ENCODE data around the gene PMS2. TPM values are rescaled to one million over a fixed set of nuclear protein-coding genes. Genes with fewer than 3 reads are reported as not detected.

PMS2 gene
- total and polyA plus RNA-seq, 10 of the 15 experiments (the other 5 are each of a cell fraction or from before 2014, with no cell fraction given) = 3.6 to 25.4 (median 18.0) TPM

DNA sequence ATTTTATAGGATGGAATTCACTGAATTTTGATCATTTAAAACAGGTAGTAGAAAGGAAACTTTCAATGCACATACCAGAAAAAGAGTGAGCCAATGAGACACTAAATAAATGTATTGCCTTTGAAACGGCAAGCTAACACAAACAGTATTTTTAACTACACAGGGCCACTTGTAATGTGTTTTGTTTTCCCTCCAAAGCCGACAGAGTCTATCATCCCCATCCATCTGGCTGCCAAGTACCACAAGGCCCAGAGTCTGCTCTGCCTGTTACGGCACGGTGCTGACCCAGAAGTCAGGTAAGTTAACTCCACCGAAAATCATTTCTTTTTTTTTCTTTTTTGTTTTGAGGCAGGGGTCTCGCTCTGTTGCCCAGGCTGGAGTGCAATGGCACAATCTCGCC, 23.8 kb upstream of the PMS2 start (continued):
- TF ChIP-seq, protein P1, sequence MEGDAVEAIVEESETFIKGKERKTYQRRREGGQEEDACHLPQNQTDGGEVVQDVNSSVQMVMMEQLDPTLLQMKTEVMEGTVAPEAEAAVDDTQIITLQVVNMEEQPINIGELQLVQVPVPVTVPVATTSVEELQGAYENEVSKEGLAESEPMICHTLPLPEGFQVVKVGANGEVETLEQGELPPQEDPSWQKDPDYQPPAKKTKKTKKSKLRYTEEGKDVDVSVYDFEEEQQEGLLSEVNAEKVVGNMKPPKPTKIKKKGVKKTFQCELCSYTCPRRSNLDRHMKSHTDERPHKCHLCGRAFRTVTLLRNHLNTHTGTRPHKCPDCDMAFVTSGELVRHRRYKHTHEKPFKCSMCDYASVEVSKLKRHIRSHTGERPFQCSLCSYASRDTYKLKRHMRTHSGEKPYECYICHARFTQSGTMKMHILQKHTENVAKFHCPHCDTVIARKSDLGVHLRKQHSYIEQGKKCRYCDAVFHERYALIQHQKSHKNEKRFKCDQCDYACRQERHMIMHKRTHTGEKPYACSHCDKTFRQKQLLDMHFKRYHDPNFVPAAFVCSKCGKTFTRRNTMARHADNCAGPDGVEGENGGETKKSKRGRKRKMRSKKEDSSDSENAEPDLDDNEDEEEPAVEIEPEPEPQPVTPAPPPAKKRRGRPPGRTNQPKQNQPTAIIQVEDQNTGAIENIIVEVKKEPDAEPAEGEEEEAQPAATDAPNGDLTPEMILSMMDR (IDR thresholded peaks at IDR 0.05 in 2 of 3, conservative IDR thresholded peaks at IDR 0.05 in 1 of 3; ENCODE audit: control insufficient read depth in 2 of 3, extremely low read depth in 1 of 3, insufficient read depth in 1 of 3, low read depth in 3 of 3, low read length in 3 of 3) = no peak
- TF ChIP-seq, protein P2, sequence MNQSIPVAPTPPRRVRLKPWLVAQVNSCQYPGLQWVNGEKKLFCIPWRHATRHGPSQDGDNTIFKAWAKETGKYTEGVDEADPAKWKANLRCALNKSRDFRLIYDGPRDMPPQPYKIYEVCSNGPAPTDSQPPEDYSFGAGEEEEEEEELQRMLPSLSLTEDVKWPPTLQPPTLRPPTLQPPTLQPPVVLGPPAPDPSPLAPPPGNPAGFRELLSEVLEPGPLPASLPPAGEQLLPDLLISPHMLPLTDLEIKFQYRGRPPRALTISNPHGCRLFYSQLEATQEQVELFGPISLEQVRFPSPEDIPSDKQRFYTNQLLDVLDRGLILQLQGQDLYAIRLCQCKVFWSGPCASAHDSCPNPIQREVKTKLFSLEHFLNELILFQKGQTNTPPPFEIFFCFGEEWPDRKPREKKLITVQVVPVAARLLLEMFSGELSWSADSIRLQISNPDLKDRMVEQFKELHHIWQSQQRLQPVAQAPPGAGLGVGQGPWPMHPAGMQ (IDR thresholded peaks at IDR 0.05; ENCODE audit: borderline replicate concordance) = no peak
- TF ChIP-seq SIN3A (IDR thresholded peaks at IDR 0.05; ENCODE audit: low read depth, low read length) (no peak), SMARCA5 (IDR thresholded peaks at IDR 0.05) (no peak), TCF12 (IDR thresholded peaks at IDR 0.05; ENCODE audit: low read depth, low read length) (no peak), NR2F1 (conservative IDR thresholded peaks at IDR 0.05) (no peak)

DNA sequence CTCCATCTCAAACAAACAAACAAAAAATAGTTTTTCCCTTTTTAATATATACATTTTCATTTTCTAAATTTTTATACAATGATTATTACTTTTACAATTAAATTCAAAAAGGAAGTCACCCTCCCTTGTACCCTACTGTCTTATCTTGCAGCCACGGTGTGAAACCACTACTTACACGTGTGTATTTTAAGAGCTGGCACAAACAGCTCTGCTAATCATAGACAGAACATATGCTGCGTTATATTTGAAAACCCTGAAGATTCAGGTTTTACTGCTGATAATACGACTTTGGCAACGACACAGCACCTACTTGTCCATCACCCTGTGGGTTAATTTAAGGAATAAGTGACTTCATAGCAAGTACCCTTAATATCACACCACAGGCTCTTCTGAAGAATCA, 23.3 kb upstream of the PMS2 start:
- ChIA-PET SMC1A (ENCODE audit: uncharacterized antibody, unreplicated experiment) (no interaction called here), POLR2A (interaction anchor here (0.6 kb wide), 1 partner anchor 349 kb away, joined by 8 read pairs; no protein-coding TSS in a partner anchor), RAD21 (ENCODE audit: unreplicated experiment) (no interaction called here), CTCF (no interaction called here)
- ATAC-seq (no peak), FAIRE-seq (no peak), DNase-seq (ENCODE audit: low read depth, low spot score) (no peak)
- Histone ChIP-seq H3K36me3 (ENCODE audit: control insufficient read depth in 2 of 2, insufficient read depth in 2 of 2, low read length in 1 of 2) (peaks cover 5 to 11% of the 10 kb centered on the region in 2 experiments), H3K9me3 (replicated peaks; ENCODE audit: control insufficient read depth, insufficient read depth, low read length) (no peaks in the 10 kb centered on the region), H3K27me3 (replicated peaks in 1 of 2; ENCODE audit: control insufficient read depth in 2 of 2, insufficient read depth in 2 of 2, low read length in 1 of 2) (no peaks in the 10 kb centered on the region), H3K27ac (ENCODE audit: control insufficient read depth, insufficient read depth) (no peak overlapping the region), H3K4me3 (no peak overlapping the region), H3K9ac (ENCODE audit: control insufficient read depth, insufficient read depth, low read length) (no peak overlapping the region), H3K4me1 (ENCODE audit: control insufficient read depth, insufficient read depth, low read length) (no peaks in the 10 kb centered on the region), H4K20me1 (ENCODE audit: control insufficient read depth, insufficient read depth) (no peaks in the 10 kb centered on the region), H3K4me2 (ENCODE audit: control insufficient read depth, insufficient read depth) (no peak overlapping the region), H2AFZ (ENCODE audit: control insufficient read depth, low read depth, low read length) (no peak overlapping the region), H3K79me2 (ENCODE audit: control insufficient read depth, insufficient read depth, low read length) (no peaks in the 10 kb centered on the region)
- no TSS peak for BruUV-seq (replicated peaks)
- in situ Hi-C loops (cut with MboI) (no loop called here), intact Hi-C loops (cut with micrococcal nuclease; ENCODE audit: unreplicated experiment) (no loop called here)
- WGBS (ENCODE audit: insufficient coverage, insufficient replicate concordance, low lambda C conversion rate, missing lambda C conversion rate) = 88% methylated on average over 5 of the region's 5 CpGs
- TF ChIP-seq HCFC1 (IDR thresholded peaks at IDR 0.05; ENCODE audit: low read length) (no peak), CBX3 (IDR thresholded peaks at IDR 0.05; ENCODE audit: borderline replicate concordance, low read depth) (no peak), FOXK2 (IDR thresholded peaks at IDR 0.05) (no peak), SMAD5 (IDR thresholded peaks at IDR 0.05; ENCODE audit: low read depth) (no peak), MYC (IDR thresholded peaks at IDR 0.05; ENCODE audit: insufficient read depth, insufficient read length, insufficient replicate concordance, low read length, severe bottlenecking) (no peak)
- TF ChIP-seq, protein P3, sequence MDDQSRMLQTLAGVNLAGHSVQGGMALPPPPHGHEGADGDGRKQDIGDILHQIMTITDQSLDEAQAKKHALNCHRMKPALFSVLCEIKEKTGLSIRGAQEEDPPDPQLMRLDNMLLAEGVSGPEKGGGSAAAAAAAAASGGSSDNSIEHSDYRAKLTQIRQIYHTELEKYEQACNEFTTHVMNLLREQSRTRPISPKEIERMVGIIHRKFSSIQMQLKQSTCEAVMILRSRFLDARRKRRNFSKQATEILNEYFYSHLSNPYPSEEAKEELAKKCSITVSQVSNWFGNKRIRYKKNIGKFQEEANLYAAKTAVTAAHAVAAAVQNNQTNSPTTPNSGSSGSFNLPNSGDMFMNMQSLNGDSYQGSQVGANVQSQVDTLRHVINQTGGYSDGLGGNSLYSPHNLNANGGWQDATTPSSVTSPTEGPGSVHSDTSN (IDR thresholded peaks at IDR 0.05; ENCODE audit: insufficient replicate concordance, low read depth, low read length) = no peak
- TF ChIP-seq, protein P4, sequence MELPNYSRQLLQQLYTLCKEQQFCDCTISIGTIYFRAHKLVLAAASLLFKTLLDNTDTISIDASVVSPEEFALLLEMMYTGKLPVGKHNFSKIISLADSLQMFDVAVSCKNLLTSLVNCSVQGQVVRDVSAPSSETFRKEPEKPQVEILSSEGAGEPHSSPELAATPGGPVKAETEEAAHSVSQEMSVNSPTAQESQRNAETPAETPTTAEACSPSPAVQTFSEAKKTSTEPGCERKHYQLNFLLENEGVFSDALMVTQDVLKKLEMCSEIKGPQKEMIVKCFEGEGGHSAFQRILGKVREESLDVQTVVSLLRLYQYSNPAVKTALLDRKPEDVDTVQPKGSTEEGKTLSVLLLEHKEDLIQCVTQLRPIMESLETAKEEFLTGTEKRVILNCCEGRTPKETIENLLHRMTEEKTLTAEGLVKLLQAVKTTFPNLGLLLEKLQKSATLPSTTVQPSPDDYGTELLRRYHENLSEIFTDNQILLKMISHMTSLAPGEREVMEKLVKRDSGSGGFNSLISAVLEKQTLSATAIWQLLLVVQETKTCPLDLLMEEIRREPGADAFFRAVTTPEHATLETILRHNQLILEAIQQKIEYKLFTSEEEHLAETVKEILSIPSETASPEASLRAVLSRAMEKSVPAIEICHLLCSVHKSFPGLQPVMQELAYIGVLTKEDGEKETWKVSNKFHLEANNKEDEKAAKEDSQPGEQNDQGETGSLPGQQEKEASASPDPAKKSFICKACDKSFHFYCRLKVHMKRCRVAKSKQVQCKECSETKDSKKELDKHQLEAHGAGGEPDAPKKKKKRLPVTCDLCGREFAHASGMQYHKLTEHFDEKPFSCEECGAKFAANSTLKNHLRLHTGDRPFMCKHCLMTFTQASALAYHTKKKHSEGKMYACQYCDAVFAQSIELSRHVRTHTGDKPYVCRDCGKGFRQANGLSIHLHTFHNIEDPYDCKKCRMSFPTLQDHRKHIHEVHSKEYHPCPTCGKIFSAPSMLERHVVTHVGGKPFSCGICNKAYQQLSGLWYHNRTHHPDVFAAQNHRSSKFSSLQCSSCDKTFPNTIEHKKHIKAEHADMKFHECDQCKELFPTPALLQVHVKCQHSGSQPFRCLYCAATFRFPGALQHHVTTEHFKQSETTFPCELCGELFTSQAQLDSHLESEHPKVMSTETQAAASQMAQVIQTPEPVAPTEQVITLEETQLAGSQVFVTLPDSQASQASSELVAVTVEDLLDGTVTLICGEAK (IDR thresholded peaks at IDR 0.05; ENCODE audit: borderline replicate concordance) = no peak
